Stimulated activated effector memory CD8-positive, alpha-beta T cell treated with anti-CD3 and anti-CD28 coated beads, Interleukin-12 subunit alpha, Interleukin-12 subunit beta, amount 100 ng/mL, for 72 hours (primary cell): ENCODE measurements around the gene SHANK2.

Source experiments
- ATAC-seq: fragments of 150-1000 bp; cut with Tn5 transposase; 2 replicates; pipeline ENCODE4 v1.10.0; 2021
- DNase-seq, 2 donors: peaks; one replicate each; pipeline ENCODE4 v3.0.0; 2021 to 2022; ENCODE audit warnings: low spot score in 2 of 2
- H3K27ac Mint-ChIP-seq: one replicate; pipeline ENCODE4 v1.8.0; 2022; ENCODE audit warnings: mild to moderate bottlenecking, mixed read lengths
- H3K36me3 Mint-ChIP-seq: one replicate; pipeline ENCODE4 v1.8.0; 2022; ENCODE audit warnings: mild to moderate bottlenecking, mixed read lengths
- H3K4me1 Mint-ChIP-seq: one replicate; pipeline ENCODE4 v1.8.0; 2022; ENCODE audit warnings: mixed read lengths
- H3K4me3 Mint-ChIP-seq: one replicate; pipeline ENCODE4 v1.8.0; 2022; ENCODE audit warnings: mild to moderate bottlenecking, mixed read lengths
- H3K9me3 Mint-ChIP-seq: one replicate; pipeline ENCODE4 v1.8.0; 2022; ENCODE audit warnings: mixed read lengths

The SHANK2 gene

DNA sequence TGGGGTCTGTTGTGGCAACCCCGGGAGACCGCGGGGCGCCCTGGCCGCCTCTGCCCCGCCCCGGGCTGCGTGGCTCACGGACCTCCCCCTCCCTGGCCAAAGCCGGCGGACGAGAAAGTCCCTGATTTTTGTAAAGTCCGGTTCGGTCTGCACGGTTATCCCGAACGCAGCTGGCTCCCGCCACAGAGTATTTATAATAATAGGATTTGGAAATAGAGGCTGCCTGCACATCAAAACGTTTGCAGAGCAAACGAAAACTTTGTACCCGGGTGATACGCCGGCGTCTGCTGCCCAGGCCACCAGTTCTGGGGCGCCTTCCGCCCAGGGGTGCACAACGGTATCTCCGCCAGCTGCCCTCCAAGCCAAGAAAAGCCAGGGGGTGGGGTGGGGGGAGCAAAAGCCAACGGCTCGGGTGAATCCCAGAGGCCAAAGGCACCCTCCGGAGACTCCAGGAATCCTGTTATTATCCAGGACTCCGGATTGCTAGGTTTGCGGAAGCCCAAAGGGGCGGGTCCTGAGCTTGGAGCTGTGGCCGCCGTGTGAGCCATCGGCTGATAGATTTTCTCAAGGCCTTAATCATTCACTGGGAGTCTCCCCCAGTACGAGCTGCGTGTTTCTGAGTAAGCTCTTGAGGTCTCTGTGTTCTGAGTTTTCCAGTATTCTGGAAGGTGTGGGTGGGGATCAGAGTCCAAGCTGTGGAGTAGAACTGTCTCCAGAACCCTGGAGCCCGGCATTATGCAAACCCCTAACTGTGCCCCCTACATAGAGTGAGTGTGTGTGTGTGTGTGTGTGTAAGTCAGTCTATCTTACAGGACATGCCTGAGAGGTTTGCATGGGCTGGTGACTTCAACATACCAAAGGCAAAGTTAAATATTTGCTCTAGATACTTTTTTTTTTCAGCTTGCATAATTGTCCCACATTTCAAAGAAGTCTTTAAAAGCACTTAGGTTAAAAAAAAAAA lies 673 bp upstream of the SHANK2 start:
- Mint-ChIP-seq H3K27ac (no peak overlapping the region), H3K4me1 (no peaks in the 10 kb centered on the region), H3K9me3 (no peaks in the 10 kb centered on the region), H3K4me3 (no peak overlapping the region), H3K36me3 (no peaks in the 10 kb centered on the region)
- no peak for DNase-seq
- ATAC-seq = no peak

DNA sequence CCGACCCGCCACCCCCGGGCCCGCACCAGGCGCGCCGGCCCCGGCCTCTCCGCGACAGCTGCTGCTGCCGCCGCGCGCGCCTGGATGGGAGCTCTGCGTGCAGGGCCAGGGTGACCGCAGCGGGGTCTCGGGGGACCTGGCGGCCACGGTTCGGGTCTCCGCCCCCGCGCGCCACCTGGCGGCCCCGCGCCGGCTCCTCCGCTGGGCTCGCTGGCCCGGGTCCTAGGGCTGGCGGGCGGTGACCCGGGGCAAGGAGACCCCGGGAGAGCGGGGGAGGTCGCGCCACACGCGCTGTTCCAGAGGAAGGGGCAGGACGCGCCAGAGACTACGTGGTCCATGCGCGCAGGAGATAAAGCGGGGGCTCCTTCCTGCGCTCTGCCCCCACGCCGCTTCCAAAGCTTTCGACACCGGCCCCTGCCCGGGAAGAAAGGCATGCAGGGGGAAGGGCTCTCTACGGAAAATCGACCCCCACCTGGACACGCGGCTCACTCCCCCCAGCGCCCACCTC lies 562 bp downstream of the SHANK2 start:
- Mint-ChIP-seq H3K27ac (no peak overlapping the region), H3K9me3 (no peaks in the 10 kb centered on the region), H3K4me3 (no peak overlapping the region), H3K36me3 (no peaks in the 10 kb centered on the region), H3K4me1 (no peaks in the 10 kb centered on the region)
- DNase-seq = no peak
- no peak for ATAC-seq

DNA sequence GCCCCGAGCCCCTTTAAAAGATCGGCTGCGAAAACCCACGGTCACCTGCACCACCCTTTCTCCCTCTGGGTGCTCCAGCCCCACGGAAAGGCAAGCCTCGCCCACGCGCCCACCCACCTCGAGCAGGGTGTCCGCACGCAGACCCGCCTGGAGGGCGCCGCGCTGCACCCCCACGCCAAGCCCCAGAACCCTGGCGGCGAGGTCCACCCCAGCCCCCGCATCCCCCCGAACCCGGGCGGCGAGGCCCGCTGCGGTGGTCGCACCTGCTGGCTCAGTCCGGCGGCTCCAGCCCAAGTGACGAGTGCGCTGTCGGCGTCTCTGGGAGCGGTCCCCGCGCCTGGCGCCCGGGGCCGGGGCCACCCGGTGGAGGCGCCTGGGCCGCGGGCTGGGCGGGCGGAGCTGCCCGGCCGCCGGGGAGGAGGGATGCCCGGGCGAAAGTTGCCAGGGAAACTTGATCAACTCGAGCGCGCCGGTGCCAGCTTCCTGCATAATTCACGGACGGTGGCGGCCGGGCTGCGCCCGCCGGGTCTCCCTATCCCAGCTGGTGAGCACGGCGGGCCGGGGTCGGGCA lies 1.1 kb downstream of the SHANK2 start:
- Mint-ChIP-seq H3K9me3 (no peaks in the 10 kb centered on the region), H3K4me1 (no peaks in the 10 kb centered on the region), H3K36me3 (no peaks in the 10 kb centered on the region), H3K27ac (no peak overlapping the region), H3K4me3 (no peak overlapping the region)
- no peak for ATAC-seq
- DNase-seq = no peak

DNA sequence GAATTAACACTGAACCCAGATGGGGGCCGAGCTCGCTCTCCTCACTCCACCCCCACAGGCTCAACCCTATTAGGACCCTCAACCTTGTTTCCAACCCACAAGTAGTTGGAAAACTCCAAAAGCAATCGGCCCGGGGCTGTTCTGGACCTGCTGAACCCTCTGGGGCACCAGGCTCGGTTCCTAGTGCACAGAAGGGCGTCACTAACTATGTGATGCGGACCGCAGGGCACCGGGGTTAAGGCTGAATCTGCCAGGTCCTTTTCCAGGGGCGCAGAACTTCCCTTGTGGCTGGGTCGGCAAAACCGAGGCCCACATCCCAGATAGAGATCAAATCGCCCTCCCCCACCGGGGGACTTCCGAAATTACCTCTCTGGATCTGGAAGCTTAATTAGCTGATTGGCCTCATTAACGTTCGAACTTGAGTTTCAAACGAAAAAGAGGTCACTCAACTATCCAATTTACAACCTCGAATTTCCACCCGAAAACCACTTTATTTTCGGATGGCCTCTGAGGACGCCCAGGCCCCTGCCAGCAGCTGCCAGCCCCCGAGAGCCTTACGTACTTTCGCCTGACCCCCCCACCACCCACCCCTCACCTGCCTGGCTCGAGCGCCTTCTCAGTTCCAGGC lies 1.7 kb downstream of the SHANK2 start:
- Mint-ChIP-seq H3K9me3 (no peaks in the 10 kb centered on the region), H3K36me3 (no peaks in the 10 kb centered on the region), H3K4me3 (no peak overlapping the region), H3K4me1 (no peaks in the 10 kb centered on the region), H3K27ac (no peak overlapping the region)
- no peak for ATAC-seq
- no peak for DNase-seq

DNA sequence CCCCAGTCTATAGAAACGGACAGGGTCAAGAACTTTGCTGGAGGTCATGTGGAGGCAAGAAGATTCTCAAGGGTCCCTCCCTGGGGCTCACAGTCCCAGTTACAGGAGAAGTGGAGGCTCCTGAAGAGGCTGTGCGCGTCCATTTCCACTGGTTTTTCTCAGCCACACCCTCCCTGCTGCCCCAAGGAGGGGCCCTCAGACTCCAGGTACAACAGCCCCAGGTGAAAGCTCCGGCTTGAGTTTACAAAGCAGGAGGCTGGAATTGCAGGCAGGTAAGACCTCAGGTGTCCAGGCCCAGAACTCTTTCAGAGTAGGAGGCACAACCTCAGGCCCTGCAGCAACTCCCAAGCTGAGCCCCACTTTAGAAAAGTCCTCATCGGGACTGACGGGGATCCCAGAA lies 3.1 kb downstream of the SHANK2 start:
- Mint-ChIP-seq H3K36me3 (no peaks in the 10 kb centered on the region), H3K4me3 (no peak overlapping the region)
- DNase-seq = no peak

DNA sequence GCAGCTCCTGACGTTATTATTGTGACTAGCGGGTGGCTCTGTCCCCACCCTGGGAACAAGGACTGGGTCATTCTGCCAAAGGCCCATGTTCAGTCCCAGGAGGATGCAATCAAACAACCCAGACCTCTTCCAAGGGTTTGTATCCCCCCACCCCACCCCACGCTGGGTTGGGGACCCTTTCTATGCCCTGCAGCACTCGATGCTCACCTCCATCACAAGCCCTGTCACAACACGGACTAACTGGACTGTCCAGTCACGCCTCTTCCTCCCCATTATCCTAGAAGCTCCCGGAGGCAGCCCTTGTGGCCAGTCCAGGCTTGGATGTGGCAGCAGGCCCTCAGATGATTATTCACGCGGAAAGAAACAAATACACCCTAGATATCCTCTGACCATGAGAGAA lies 3.7 kb downstream of the SHANK2 start:
- no peaks in the 10 kb centered on the region for H3K4me1 Mint-ChIP-seq
- no peak overlapping the region for H3K27ac Mint-ChIP-seq
- no peak for ATAC-seq
- no peaks in the 10 kb centered on the region for H3K36me3 Mint-ChIP-seq
- no peaks in the 10 kb centered on the region for H3K9me3 Mint-ChIP-seq
- H3K4me3 Mint-ChIP-seq = no peak overlapping the region
- no peak for DNase-seq

More for the DNA sequence above, 3.1 kb downstream of the SHANK2 start:
- ATAC-seq = no peak
- Mint-ChIP-seq H3K4me1 (no peaks in the 10 kb centered on the region), H3K9me3 (no peaks in the 10 kb centered on the region), H3K27ac (no peak overlapping the region)

DNA sequence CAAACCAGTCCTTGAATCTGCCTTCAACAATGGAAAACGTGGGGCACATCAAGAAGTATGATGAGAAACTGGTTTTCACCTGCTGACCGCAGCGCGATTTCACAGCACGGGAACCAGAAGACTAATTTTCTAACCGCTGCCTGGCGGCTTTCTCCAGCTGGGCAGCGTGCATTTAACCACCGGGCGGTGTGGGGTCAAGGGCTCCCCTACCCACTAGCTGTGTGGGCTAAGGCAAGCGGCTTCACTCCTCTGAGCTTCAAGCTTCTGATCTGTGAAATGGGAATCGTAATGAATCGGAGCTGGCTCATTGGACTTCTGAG lies 4.2 kb downstream of the SHANK2 start:
- H3K27ac Mint-ChIP-seq = no peak overlapping the region
- no peaks in the 10 kb centered on the region for H3K36me3 Mint-ChIP-seq
- no peak for DNase-seq

DNA sequence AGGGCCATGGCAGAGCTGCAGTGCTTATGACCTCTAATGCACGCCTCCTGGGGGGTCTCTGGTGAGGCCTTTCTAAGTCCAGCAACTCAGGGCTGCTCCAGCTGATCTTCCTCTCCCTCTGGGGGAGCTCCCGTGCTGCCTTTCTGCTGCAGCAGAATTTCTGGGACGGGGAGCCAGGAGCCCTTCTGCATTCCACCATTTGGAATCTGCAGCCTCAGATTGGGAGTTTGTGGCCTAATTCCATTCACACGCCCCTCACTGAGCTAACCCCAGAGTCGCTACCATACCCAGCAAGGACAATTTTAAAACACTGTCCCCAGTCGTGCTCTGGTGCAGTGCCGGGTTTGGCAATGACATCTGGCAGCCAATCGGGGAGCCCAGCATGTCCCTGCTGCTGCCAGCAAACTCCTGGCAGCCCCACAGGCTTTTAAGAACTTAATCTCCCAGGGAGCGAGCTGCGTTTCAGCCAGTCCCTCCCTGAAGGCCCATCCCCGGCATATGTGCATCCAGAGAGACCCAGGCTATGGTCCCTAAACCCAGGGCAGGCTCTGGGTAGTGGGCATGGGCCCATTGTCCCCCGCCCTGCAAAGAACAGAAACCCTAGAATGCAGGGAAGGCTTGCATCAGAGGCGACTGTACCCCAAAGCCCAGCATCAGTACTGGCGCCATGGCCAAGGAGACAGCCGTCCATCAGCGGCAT lies 4.7 kb downstream of the SHANK2 start:
- no peak overlapping the region for H3K27ac Mint-ChIP-seq
- no peaks in the 10 kb centered on the region for H3K36me3 Mint-ChIP-seq
- H3K4me3 Mint-ChIP-seq = no peak overlapping the region
- ATAC-seq = no peak
- DNase-seq = no peak
- H3K4me1 Mint-ChIP-seq = no peaks in the 10 kb centered on the region
- no peaks in the 10 kb centered on the region for H3K9me3 Mint-ChIP-seq

More for the DNA sequence above, 4.2 kb downstream of the SHANK2 start:
- no peak overlapping the region for H3K4me3 Mint-ChIP-seq
- no peak for ATAC-seq
- H3K9me3 Mint-ChIP-seq = no peaks in the 10 kb centered on the region
- H3K4me1 Mint-ChIP-seq = no peaks in the 10 kb centered on the region

DNA sequence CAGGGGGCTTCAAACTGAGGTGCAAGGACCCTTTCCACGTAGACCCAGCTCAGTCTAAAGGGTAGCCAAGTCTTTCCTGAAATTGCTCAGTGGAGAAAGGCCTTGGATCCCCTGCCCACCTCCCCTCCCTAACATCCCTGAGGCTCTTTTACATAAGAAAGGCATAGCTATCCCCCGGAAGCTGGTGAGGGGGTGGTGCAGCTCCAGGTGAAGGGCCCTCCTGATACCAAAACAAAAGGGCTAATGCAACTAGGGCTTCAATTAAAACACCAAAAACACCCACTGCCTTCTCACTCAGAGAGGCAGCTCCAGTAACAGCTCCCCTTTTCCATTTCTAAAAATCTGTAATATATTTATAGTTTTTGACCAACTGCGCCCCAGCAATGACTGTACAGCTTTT lies 5.8 kb downstream of the SHANK2 start:
- ATAC-seq (no peak), DNase-seq (no peak)
- H3K4me3 Mint-ChIP-seq = no peak overlapping the region
- H3K4me1 Mint-ChIP-seq = no peaks in the 10 kb centered on the region
- H3K36me3 Mint-ChIP-seq = no peaks in the 10 kb centered on the region
- H3K9me3 Mint-ChIP-seq = no peaks in the 10 kb centered on the region
- H3K27ac Mint-ChIP-seq = no peak overlapping the region

DNA sequence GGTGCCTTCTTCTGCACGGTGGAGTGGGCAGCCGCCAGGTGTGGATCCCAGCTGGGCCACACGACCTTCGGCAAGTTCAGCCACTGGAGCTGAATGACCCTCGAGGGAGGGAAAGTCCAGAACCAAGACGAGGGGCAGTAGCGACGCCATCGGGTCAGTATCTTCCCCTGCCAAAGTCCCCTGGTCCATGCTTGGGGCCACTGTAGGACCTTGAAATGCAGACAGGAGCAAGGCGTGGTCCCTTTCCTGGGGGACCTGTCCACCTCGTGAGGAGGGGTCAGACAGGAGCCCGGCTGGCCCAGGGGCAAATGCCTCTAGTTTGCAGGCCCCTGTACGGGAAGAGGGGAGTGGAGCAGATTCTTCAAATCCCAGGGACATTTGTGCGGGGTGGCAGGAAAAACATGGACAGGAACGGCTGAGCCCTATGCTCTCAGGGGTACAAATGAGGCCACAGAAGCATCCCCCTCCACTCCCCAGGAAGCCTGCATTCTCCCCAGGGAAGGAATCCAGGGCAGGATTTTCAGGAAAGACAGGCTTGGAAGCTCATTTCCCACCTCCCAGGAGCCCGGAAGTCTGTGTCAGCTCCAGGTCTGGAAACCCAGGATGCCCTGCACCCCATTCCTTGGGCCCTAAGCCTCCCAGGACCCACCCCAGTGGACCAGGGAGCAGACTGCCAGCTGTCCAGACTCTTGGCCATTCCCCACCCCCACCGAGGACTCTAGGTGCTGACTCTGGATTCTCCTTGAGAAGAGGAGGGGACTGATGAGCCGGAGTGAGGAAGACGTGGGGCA lies 6.6 kb downstream of the SHANK2 start:
- Mint-ChIP-seq H3K36me3 (no peaks in the 10 kb centered on the region), H3K27ac (no peak overlapping the region), H3K9me3 (no peaks in the 10 kb centered on the region), H3K4me3 (no peak overlapping the region), H3K4me1 (no peaks in the 10 kb centered on the region)
- ATAC-seq (no peak), DNase-seq (no peak)

DNA sequence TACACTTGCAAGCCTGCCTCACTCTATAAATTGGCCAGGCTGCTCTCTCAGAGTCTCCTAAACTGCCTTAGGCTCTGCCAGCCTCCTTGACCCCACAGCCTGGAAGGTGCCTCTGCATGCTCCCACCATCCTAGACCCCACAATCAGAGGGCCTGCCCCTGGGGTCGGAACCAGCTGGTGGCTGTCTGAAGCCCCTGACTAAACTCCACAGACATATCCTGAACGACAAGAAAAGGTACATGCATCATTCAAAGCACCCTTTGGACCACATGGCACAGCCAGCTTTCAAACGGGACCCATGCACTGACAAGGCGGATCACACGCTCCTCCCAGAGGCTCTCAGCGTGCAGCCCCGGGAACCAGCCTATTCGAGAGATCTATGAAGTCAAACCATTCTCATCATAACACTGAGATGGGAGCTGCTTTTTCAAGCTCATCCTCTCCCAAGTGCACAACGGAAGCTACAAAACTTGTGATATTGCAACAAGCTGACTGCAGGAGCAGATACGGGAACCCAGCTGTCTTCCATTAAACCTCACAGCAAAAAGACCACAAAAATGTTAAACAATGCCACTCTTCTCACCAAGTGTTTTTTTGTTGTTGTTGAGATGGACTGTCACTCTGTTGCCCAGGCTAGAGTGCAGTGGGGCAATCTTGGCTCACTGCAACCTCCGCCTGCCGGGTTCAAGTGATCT lies 8.1 kb downstream of the SHANK2 start:
- no peak overlapping the region for H3K4me3 Mint-ChIP-seq
- no peaks in the 10 kb centered on the region for H3K4me1 Mint-ChIP-seq
- H3K9me3 Mint-ChIP-seq = no peaks in the 10 kb centered on the region
- no peak for DNase-seq
- H3K36me3 Mint-ChIP-seq = no peaks in the 10 kb centered on the region
- H3K27ac Mint-ChIP-seq = no peak overlapping the region
- ATAC-seq = no peak

DNA sequence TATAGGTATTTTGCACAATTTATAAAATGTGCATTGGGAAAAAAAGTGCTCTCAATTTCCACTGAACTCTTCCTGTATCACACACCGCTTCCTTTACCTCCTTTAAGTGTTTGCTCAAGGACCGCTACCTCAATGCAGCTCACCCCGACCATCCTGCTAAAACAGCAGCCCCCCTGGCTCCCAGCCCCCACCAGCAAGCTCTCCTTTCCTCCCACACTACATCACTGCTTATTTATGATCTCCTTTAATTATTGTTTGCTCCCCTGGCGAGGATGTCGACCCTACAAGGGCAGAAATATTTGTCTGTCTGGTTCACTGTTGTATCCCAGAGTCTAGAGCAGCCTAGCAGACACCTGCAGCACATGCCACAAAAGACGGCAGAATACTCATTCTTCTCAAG lies 10.0 kb downstream of the SHANK2 start:
- no peaks in the 10 kb centered on the region for H3K36me3 Mint-ChIP-seq
- DNase-seq (no peak), ATAC-seq (no peak)
- no peaks in the 10 kb centered on the region for H3K4me1 Mint-ChIP-seq
- no peak overlapping the region for H3K4me3 Mint-ChIP-seq
- no peaks in the 10 kb centered on the region for H3K9me3 Mint-ChIP-seq
- no peak overlapping the region for H3K27ac Mint-ChIP-seq

DNA sequence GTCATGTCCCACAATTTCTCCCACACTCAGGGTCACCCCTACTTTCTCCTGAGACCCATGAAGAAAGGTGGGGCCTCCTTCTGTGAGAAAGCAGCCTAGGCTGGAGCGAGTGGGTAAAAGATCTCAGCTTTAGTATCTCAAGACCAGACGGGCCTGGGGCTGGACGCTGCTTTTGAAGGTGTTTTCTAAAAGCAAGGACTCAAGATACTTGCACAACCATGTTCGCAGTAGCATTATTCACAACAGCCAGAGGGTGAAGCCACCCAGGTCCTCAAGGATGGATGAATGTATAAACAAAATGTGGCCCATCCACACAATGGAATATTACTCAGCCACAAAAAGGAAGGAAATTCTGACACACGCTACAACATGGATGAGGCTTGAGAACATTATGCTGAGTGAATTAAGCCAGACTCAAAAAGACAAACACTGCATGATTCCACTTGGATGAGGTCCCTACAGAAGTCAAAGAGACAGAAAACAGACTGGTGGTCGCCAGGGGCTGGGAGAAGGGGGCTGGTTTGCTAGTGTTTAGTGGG lies 10.6 kb downstream of the SHANK2 start:
- Mint-ChIP-seq H3K4me1 (no peaks in the 10 kb centered on the region), H3K36me3 (no peaks in the 10 kb centered on the region), H3K27ac (no peak overlapping the region), H3K4me3 (no peak overlapping the region), H3K9me3 (no peaks in the 10 kb centered on the region)
- DNase-seq (no peak), ATAC-seq (no peak)
